Measurements from ENCODE around the gene SCN4B.

SCN4B gene

GRCh38 chr11:118172356-118172755 lies 19.7 kb upstream of the SCN4B start:
- DNase-seq = no peak

GRCh38 chr11:118171269-118172062 lies 18.8 kb upstream of the SCN4B start:
- no peak for DNase-seq

GRCh38 chr11:118170882-118171268 lies 18.3 kb upstream of the SCN4B start:
- DNase-seq = no peak

- DNase-seq = no peak
These were observed 17.6 kb upstream of the SCN4B start for GRCh38 chr11:118170231-118170630.

- no peak for DNase-seq
These were observed 16.9 kb upstream of the SCN4B start for GRCh38 chr11:118169300-118170140.

- DNase-seq = no peak
These were observed 16.1 kb upstream of the SCN4B start for GRCh38 chr11:118168751-118169150.

GRCh38 chr11:118168316-118168715 lies 15.7 kb upstream of the SCN4B start:
- DNase-seq = no peak

GRCh38 chr11:118167906-118168305 lies 15.3 kb upstream of the SCN4B start:
- no peak for DNase-seq

- no peak for DNase-seq
These were observed 14.6 kb upstream of the SCN4B start for GRCh38 chr11:118167253-118167652.

GRCh38 chr11:118166641-118167040 lies 14.0 kb upstream of the SCN4B start:
- DNase-seq = no peak

GRCh38 chr11:118164885-118165284 lies 12.3 kb upstream of the SCN4B start:
- no peak for DNase-seq

- no peak for DNase-seq
These were observed 10.9 kb upstream of the SCN4B start for GRCh38 chr11:118163494-118163893.

GRCh38 chr11:118162846-118163245 lies 10.2 kb upstream of the SCN4B start:
- no peak for DNase-seq

- DNase-seq = no peak
These were observed 9.2 kb upstream of the SCN4B start for GRCh38 chr11:118161786-118162185.

GRCh38 chr11:118157186-118157895 lies 4.7 kb upstream of the SCN4B start:
- no peak for DNase-seq

- DNase-seq = no peak
These were observed 4.0 kb upstream of the SCN4B start for GRCh38 chr11:118156531-118157185.

GRCh38 chr11:118155776-118156530 lies 3.3 kb upstream of the SCN4B start:
- DNase-seq = no peak

- DNase-seq = no peak
These were observed 2.0 kb upstream of the SCN4B start for GRCh38 chr11:118154641-118155040.

- DNase-seq = no peak
These were observed 1.4 kb upstream of the SCN4B start for GRCh38 chr11:118153976-118154375.

GRCh38 chr11:118153516-118153915 lies 893 bp upstream of the SCN4B start:
- no peak for DNase-seq

GRCh38 chr11:118152020-118152551 lies 537 bp downstream of the SCN4B start:
- no peak for DNase-seq

GRCh38 chr11:118151431-118151830 lies 1.2 kb downstream of the SCN4B start:
- DNase-seq = no peak
